Endothelial cell of umbilical vein (primary cell): Measurements from ENCODE around the gene MBOAT2. TPM values are rescaled to one million over a fixed set of nuclear protein-coding genes. Genes with fewer than 3 reads are reported as not detected.

Source experiments
- BruUV-seq: library from RNA; stranded (reverse); fragments of 400-500 nt; replicated peaks from 2 replicates; lab custom pipeline; 2021; lab: Mats Ljungman, UMichigan
- CTCF ChIA-PET: fragments of 300-600, 350-600 bp; sonication (Branson Sonifier 250); formaldehyde crosslinking; loops from one replicate; lab custom pipeline; 2021; ENCODE audit warnings: antibody characterized with exemption, inconsistent platforms; lab: Charles Lee
- POLR2A ChIA-PET: fragments of 300-600, 350-600 bp; sonication (Branson Sonifier 250); formaldehyde crosslinking; loops from one replicate; lab custom pipeline; 2021; ENCODE audit warnings: antibody characterized with exemption, inconsistent platforms; lab: Charles Lee
- DNase-seq: peaks from one replicate; pipeline ENCODE4 v3.0.0-alpha.2; 2011; ENCODE audit warnings: low read depth, low spot score
- FAIRE-seq: peaks from 2 replicates; lab custom pipeline; 2011; peaks lifted over from hg19 to GRCh38; lab: Jason Lieb, UNC
- H2AFZ ChIP-seq: 2 replicates; pipeline ENCODE4 v1.6.0; 2012; ENCODE audit warnings: low read depth, low read length, control low read depth, inconsistent platforms
- H3K27ac ChIP-seq: 2 replicates; pipeline ENCODE4 v1.5.1; 2011; ENCODE audit warnings: low read depth, mild to moderate bottlenecking, control low read depth, low read length, moderate library complexity; ENCODE audit not compliant: insufficient read depth
- H3K27me3 ChIP-seq, 2 experiments: 2 replicates each; pipeline versions ENCODE4 v1.6.0 to v1.6.1; 2011; ENCODE audit warnings: low read length in 2 of 2, mixed read lengths in 1 of 2; ENCODE audit not compliant: control insufficient read depth in 2 of 2, insufficient read depth in 2 of 2
- H3K36me3 ChIP-seq, 2 experiments: 2 replicates in 1 of 2; 3 replicates in 1 of 2; pipeline ENCODE4 v1.5.1; 2011; ENCODE audit warnings: low read length in 2 of 2, mild to moderate bottlenecking in 1 of 2, moderate library complexity in 1 of 2; ENCODE audit not compliant: control insufficient read depth in 2 of 2, insufficient read depth in 2 of 2; ENCODE audit errors: extremely low read depth in 1 of 2
- H3K4me1 ChIP-seq: 3 replicates; pipeline ENCODE4 v1.5.1; 2011; ENCODE audit warnings: mild to moderate bottlenecking, low read length; ENCODE audit not compliant: control insufficient read depth, insufficient read depth; ENCODE audit errors: extremely low read depth
- H3K4me2 ChIP-seq: 2 replicates; pipeline ENCODE4 v1.6.1; 2011; ENCODE audit warnings: low read length, control low read depth, mixed read lengths; ENCODE audit not compliant: insufficient read depth
- H3K4me3 ChIP-seq, 3 experiments: fragments of 200-600 bp in 1 of 3; sonication (generic), shearing (Covaris generic) in 1 of 3; replicated peaks in 1 of 3; 2 replicates each; pipeline ENCODE4 v1.5.1; 2011 to 2016; ENCODE audit warnings: control low read depth in 3 of 3, low read length in 3 of 3, mild to moderate bottlenecking in 2 of 3, inconsistent platforms in 1 of 3, low read depth in 1 of 3, moderate library complexity in 1 of 3; ENCODE audit not compliant: insufficient read depth in 1 of 3
- H3K79me2 ChIP-seq: 2 replicates; pipeline ENCODE4 v1.6.0; 2012; ENCODE audit warnings: low read length, inconsistent platforms; ENCODE audit not compliant: control insufficient read depth, insufficient read depth
- H3K9ac ChIP-seq: replicated peaks from 2 replicates; pipeline ENCODE3; 2011; ENCODE audit warnings: low read length, control low read depth; ENCODE audit not compliant: insufficient read depth; ENCODE audit errors: extremely low read depth
- H3K9me1 ChIP-seq: replicated peaks from 3 replicates; pipeline ENCODE4 v1.6.0; 2011; ENCODE audit warnings: mild to moderate bottlenecking, low read length; ENCODE audit not compliant: control insufficient read depth, insufficient read depth; ENCODE audit errors: extremely low read depth
- H3K9me3 ChIP-seq: replicated peaks from 2 replicates; pipeline ENCODE4 v1.5.1; 2012; ENCODE audit warnings: low read length, inconsistent platforms; ENCODE audit not compliant: control insufficient read depth, insufficient read depth
- H4K20me1 ChIP-seq: replicated peaks from 2 replicates; pipeline ENCODE3; 2011; ENCODE audit warnings: mild to moderate bottlenecking, low read length; ENCODE audit not compliant: control insufficient read depth, insufficient read depth; ENCODE audit errors: extremely low read depth
- EZH2 ChIP-seq: IDR thresholded peaks from 2 replicates; pipeline ENCODE4 v1.6.1; 2012; ENCODE audit warnings: borderline replicate concordance, low read depth, mild to moderate bottlenecking, moderate library complexity, low read length, inconsistent platforms; ENCODE audit not compliant: severe bottlenecking
- FOS ChIP-seq: IDR thresholded peaks from 2 replicates; pipeline ENCODE4 v1.6.1; 2011; ENCODE audit warnings: mild to moderate bottlenecking, low read length, moderate library complexity, borderline replicate concordance; ENCODE audit not compliant: insufficient read depth
- GATA2 ChIP-seq: IDR thresholded peaks from 2 replicates; pipeline ENCODE4 v1.7.0; 2011; ENCODE audit warnings: low read depth, mild to moderate bottlenecking, moderate library complexity, mixed read lengths, low read length; ENCODE audit not compliant: insufficient read length, insufficient read depth
- POLR2A ChIP-seq: IDR thresholded peaks from 2 replicates; pipeline ENCODE4 v1.6.1; 2012; ENCODE audit warnings: low read depth, mild to moderate bottlenecking, control low read depth, low read length
- POLR2AphosphoS5 ChIP-seq: IDR thresholded peaks from 2 replicates; pipeline ENCODE4 v1.6.1; 2012; ENCODE audit warnings: low read depth, mild to moderate bottlenecking, control low read depth, low read length, moderate library complexity; ENCODE audit not compliant: insufficient read depth
- dilution Hi-C: fragments of 300-500 bp; cut with MboI; formaldehyde crosslinking; loops from one replicate; pipeline ENCODE4 v1.15.0; 2019; ENCODE audit warnings: low sequenced_read_pairs; ENCODE audit not compliant: extremely low pct_ligation_motif_present
- intact Hi-C: fragments of 100-400 bp; cut with micrococcal nuclease; formaldehyde crosslinking; loops from one replicate; pipeline ENCODE4 v1.10.0; 2022
- polyA plus RNA-seq, 4 experiments: library from polyadenylated mRNA; depleted of rRNA in 3 of 4; stranded (reverse) in 3 of 4; unstranded in 1 of 4; fragments of >200 nt; gene quantifications; 2 replicates each; pipeline versions ENCODE4 v1.2.1 to v1.2.3, GENCODE V29; 2011 to 2012; ENCODE audit warnings: missing spikeins in 1 of 4
- total RNA-seq: library from RNA; stranded (reverse); gene quantifications from 2 replicates; pipeline ENCODE4 v1.2.3, GENCODE V29; 2021
- TF ChIP-seq, protein P1 (sequence below): IDR thresholded peaks from 2 replicates; pipeline ENCODE4 v1.6.1; 2011; ENCODE audit not compliant: insufficient read depth, insufficient read length

Gene MBOAT2
- total and polyA plus RNA-seq, 2 donors (not counting 3 experiments of a cell fraction or from before 2014, with no cell fraction given), result 10.9 to 22.1 TPM

DNA sequence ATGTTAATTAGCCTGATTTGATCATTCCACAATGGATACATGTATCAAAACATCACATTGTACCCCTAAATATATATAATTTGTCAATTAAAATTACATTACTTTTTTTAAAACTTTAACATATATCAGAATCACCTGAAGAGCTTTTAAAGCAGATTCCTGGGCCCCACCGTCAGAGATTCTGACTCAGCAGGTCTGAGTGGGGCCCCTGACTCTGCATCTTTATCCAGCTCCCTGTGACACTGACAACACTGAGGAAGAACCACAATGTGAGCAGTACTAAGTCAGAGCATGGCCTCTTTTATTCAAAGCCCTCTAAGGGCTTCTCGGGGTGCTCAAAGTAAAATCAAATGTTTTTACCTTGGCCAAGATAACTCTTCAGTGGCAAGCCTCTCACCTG, 175.8 kb downstream of the MBOAT2 start:
- ChIA-PET CTCF (interaction anchor here (1.1 kb wide), 1 partner anchor 13 kb away, joined by 3 read pairs; no protein-coding TSS in a partner anchor), POLR2A (no interaction called here)
- no peaks in the 10 kb centered on the region for H3K27me3 ChIP-seq
- no peak overlapping the region for H3K4me2 ChIP-seq
- no peak overlapping the region for H2AFZ ChIP-seq
- intact Hi-C loops (no loop called here), dilution Hi-C loops (no loop called here)
- TF ChIP-seq, protein P1, sequence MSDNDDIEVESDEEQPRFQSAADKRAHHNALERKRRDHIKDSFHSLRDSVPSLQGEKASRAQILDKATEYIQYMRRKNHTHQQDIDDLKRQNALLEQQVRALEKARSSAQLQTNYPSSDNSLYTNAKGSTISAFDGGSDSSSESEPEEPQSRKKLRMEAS, result no peak
- TF ChIP-seq EZH2, result no peak
- TF ChIP-seq FOS, result no peak
- TF ChIP-seq POLR2AphosphoS5, result no peak
- no peak for TF ChIP-seq POLR2A
- BruUV-seq, result no TSS peak
- peaks cover 0 to 3% of the 10 kb centered on the region in 2 experiments for H3K36me3 ChIP-seq
- no peak overlapping the region for H3K4me3 ChIP-seq
- DNase-seq (no peak), FAIRE-seq (no peak)
- H3K27ac ChIP-seq, result no peak overlapping the region
- no peaks in the 10 kb centered on the region for H3K9me1 ChIP-seq
- H4K20me1 ChIP-seq, result no peaks in the 10 kb centered on the region
- H3K9me3 ChIP-seq, result no peaks in the 10 kb centered on the region
- H3K4me1 ChIP-seq, result no peaks in the 10 kb centered on the region
- no peak overlapping the region for H3K9ac ChIP-seq
- H3K79me2 ChIP-seq, result peaks cover 40% of the 10 kb centered on the region

DNA sequence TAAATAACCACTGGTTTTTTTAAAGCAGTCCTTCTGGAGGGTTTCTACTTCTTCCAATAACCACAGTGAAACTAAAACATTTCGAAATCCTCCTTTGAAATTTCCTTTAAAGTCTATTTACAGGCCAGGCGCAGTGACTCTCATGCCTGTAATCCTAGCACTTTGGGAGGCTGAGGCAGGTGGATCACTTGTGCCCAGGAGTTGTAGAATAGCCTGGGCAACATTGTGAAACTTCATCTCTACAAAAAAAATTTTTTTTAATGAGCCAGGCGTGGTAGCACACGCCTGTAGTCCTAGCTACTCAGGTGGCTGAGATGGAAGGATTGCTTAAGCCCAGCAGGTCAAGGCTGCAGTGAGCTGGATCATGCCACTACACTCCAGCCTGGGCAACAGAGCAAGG, 181.3 kb downstream of the MBOAT2 start:
- DNase-seq (no peak), FAIRE-seq (no peak)
- no peaks in the 10 kb centered on the region for H3K27me3 ChIP-seq
- CTCF ChIA-PET, result no interaction called here
- no peaks in the 10 kb centered on the region for H3K9me1 ChIP-seq
- no peak overlapping the region for H2AFZ ChIP-seq
- H3K27ac ChIP-seq, result no peak overlapping the region
- TF ChIP-seq GATA2, result no peak
- H3K9ac ChIP-seq, result no peak overlapping the region
- intact Hi-C loops, result no loop called here
- no peaks in the 10 kb centered on the region for H3K9me3 ChIP-seq
- H3K4me1 ChIP-seq, result no peaks in the 10 kb centered on the region
- POLR2A ChIA-PET, result no interaction called here
- no peaks in the 10 kb centered on the region for H4K20me1 ChIP-seq
- dilution Hi-C loops, result no loop called here
- H3K79me2 ChIP-seq, result peaks cover 1% of the 10 kb centered on the region
- peaks cover 2 to 5% of the 10 kb centered on the region in 2 experiments for H3K36me3 ChIP-seq
- H3K4me2 ChIP-seq, result no peak overlapping the region
- no TSS peak for BruUV-seq
- H3K4me3 ChIP-seq, result no peak overlapping the region
